ENCODE data around the gene RUNX1.

- TF ChIP-seq, protein P1, sequence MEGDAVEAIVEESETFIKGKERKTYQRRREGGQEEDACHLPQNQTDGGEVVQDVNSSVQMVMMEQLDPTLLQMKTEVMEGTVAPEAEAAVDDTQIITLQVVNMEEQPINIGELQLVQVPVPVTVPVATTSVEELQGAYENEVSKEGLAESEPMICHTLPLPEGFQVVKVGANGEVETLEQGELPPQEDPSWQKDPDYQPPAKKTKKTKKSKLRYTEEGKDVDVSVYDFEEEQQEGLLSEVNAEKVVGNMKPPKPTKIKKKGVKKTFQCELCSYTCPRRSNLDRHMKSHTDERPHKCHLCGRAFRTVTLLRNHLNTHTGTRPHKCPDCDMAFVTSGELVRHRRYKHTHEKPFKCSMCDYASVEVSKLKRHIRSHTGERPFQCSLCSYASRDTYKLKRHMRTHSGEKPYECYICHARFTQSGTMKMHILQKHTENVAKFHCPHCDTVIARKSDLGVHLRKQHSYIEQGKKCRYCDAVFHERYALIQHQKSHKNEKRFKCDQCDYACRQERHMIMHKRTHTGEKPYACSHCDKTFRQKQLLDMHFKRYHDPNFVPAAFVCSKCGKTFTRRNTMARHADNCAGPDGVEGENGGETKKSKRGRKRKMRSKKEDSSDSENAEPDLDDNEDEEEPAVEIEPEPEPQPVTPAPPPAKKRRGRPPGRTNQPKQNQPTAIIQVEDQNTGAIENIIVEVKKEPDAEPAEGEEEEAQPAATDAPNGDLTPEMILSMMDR (IDR thresholded peaks at IDR 0.05 in 8 of 11, conservative IDR thresholded peaks at IDR 0.05 in 3 of 11), result no peak
- no peak for TF ChIP-seq POLR2AphosphoS5 (IDR thresholded peaks at IDR 0.05)
These were observed 112.7 kb downstream of the RUNX1 start for GRCh38 chr21:34936371-34936789.

Measured in spleen (tissue), 7 donors.